C4-2B (cell line): ENCODE results near the gene PLXNA4.

Experiments used
- H3K27ac ChIP-seq: fragments of 450-650 bp; 2 replicates; pipeline ENCODE4 v1.5.1; 2017
- ZFX ChIP-seq: fragments of 450-650 bp; IDR thresholded peaks from 2 replicates; pipeline ENCODE4 v1.6.1; 2017
- TF ChIP-seq, protein P1 (sequence below): fragments of 450-650 bp; conservative IDR thresholded peaks from 2 replicates; pipeline ENCODE4 v1.5.1; 2017; ENCODE audit warnings: mild to moderate bottlenecking

The PLXNA4 gene

DNA sequence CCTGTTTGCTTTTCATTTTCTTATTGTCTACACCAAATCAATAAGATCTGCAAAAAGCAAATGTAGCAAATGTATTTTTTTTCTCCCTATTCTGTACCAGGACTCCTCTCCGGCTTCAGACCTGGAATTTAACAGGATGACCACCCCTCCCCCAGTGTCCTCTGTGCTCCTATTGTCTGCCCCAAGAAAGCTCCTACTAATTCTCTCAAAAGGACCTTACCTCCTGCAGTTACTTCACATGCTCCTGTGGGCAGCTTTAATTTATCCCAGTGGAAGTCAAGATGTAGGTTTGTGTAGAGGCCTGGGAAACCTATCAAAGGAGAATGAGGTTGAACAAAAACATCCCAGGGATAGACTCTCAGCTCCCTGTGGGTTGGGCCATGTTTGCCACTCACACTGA is 31.3 kb downstream of the PLXNA4 start:
- TF ChIP-seq, protein P1, sequence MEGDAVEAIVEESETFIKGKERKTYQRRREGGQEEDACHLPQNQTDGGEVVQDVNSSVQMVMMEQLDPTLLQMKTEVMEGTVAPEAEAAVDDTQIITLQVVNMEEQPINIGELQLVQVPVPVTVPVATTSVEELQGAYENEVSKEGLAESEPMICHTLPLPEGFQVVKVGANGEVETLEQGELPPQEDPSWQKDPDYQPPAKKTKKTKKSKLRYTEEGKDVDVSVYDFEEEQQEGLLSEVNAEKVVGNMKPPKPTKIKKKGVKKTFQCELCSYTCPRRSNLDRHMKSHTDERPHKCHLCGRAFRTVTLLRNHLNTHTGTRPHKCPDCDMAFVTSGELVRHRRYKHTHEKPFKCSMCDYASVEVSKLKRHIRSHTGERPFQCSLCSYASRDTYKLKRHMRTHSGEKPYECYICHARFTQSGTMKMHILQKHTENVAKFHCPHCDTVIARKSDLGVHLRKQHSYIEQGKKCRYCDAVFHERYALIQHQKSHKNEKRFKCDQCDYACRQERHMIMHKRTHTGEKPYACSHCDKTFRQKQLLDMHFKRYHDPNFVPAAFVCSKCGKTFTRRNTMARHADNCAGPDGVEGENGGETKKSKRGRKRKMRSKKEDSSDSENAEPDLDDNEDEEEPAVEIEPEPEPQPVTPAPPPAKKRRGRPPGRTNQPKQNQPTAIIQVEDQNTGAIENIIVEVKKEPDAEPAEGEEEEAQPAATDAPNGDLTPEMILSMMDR: no peak
- TF ChIP-seq ZFX: no peak

DNA sequence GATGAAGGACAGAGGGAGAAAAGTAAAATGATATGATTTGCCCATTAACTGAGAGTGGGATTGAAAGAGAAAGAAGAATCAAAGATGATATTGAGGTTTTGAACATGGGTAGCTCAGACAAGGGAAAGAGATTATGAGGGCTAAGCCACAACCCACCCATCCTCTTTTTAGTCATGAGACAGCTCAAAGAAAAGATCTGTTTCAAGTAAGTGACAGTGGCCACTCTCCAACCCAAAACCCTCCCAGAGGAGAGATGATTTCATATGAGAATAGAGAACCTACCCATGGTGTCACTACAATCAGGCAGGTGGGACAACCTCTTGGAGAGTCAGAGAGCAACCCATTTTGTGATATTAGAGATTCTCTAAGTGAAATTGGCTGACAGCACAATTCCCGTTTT is 32.2 kb downstream of the PLXNA4 start:
- H3K27ac ChIP-seq: no peak overlapping the region
- no peak for TF ChIP-seq ZFX
- TF ChIP-seq, protein P1: no peak

More for the DNA sequence above, 31.3 kb downstream of the PLXNA4 start:
- H3K27ac ChIP-seq: no peak overlapping the region

DNA sequence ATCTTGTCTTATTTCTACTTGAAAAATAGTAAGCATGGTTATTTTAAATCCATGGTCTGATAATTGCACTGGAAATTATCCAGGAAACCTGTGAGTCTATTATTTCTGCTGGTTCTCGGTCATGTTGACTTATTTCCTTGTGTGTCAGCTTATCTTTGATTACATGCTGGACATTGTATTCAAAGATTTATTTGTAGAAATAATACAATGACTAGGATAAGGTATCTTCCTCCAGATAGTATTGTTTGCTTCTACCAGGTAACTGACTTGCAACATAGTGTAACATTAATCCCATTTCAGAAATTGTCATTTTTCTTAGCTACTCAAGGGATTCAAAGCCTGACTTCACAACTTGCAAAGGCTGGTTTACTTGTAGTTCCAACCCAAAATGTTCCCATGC is 33.4 kb downstream of the PLXNA4 start:
- no peak overlapping the region for H3K27ac ChIP-seq
- TF ChIP-seq ZFX: no peak
- TF ChIP-seq, protein P1: no peak

DNA sequence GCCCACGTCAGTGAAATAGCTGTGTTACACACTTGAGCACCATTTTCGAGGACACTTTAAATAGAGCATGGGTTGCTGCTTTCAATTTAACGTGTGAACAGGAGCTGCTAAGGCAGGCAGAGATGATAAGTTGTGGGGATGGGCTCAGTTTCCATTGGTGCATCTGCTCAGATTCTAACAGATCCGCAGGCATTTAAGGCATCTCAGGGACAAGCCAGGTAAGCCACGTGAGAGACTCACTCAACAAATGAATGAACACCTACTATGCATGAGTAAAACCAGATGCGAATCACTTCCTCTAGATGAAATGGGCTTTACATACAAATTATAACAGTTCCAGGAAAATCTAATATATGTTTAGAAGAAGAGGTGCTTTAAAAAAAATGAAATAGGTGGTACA is 34.6 kb downstream of the PLXNA4 start:
- H3K27ac ChIP-seq: no peak overlapping the region
- no peak for TF ChIP-seq ZFX
- TF ChIP-seq, protein P1: no peak

DNA sequence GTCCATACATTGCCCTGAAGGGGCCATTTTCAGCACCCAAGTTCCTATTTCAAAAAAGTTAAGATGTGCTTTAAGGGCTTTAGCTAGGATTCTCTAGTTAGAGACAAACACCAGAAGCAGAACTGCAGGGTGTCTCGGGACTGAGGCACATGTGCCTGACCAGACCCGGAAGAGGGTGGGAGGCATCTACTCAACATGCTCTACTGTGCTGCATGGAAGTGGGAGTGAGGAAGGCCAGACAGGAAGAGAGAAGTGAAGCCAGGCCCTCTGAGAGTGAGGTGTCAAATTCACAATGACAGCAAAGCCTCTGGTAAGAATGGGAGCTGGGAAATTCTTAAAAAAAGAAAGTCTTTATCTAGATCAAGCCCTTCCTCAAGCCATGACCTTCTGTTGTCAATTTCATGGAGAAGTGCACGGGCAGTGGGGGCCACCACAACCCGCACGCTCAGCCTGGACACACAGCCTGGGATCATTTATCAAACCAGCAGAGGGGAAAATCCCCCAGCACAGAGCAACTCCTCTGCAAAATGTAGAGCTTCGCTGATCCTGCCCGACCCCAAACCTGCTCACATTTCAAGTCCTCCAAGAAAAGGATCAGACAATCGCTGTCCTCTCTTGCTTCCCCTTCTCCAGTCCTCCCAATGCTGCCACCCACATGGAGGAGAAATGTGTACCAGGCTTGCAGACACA is 38.7 kb downstream of the PLXNA4 start:
- no peak for TF ChIP-seq ZFX
- TF ChIP-seq, protein P1: no peak
- no peak overlapping the region for H3K27ac ChIP-seq

DNA sequence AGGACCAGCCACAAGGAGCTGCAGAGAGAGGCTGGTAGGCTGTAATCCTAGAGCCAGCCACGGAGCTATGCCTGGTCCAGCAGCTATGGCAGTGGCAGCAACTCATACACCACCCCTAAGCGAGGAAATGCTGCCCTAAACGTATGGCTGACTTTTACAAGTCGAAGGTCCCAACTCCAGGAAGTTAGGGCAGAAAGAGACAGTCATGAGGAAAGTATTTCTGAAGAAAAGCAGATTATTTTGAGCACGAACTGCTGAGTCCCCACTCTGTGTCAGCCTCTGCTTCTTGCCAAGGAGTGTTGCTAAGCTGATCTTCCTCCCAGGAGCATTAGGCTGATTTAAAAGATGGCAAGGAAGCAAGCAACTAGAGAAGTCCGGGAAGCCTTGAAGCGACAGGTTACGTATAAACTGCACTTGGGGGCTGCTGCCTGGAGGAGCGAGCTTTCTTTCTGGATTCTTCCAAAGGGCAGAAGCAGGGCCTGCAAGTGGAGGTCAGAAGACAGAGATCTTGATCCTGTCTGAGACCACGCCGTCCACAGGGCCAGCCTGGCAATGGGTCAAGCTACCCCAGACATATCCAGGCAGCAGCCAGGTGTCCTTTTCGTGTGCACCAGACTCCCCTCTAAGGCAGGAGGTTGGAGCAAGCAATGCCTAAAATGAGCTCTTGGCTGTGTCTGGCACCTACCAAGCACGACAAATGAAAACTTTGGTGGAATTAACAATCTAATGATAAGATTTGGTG is 39.4 kb downstream of the PLXNA4 start:
- no peak overlapping the region for H3K27ac ChIP-seq
- TF ChIP-seq, protein P1: no peak
- no peak for TF ChIP-seq ZFX

DNA sequence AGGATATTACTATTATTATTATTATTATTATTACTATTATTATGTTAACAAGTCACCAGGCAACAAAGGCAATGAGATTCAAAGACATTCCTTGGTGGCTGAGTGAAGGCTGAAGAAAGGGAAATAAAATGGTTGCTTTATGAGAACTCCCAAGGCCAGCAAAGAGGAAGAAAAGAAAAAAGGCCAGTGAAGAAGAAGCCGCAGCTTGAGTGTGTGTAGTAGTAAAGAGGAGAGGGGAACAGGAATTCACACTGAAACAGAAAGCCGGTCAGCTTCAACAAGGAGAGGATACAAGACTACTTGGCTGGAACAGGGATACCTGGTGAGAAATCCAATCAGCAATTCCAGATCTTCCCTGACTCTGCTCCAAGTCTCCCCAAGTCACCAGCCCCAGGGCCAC is 42.4 kb downstream of the PLXNA4 start:
- no peak overlapping the region for H3K27ac ChIP-seq
- TF ChIP-seq, protein P1: no peak
- TF ChIP-seq ZFX: no peak
